Forelimb muscle (tissue), 1 donor: Measurements from ENCODE around the gene RAB44. TPM values are rescaled to one million over a fixed set of nuclear protein-coding genes. Genes with fewer than 3 reads are reported as not detected.

Experiments
- DNase-seq: peaks from one replicate; pipeline ENCODE4 v3.0.0-alpha.2; 2013; ENCODE audit warnings: low read depth
- polyA plus RNA-seq: library from polyadenylated mRNA; unstranded; fragments of 120-200 nt; gene quantifications from one replicate; pipeline ENCODE4 v1.2.1, GENCODE V29; 2013; ENCODE audit not compliant: insufficient read length

The RAB44 gene
- polyA plus RNA-seq, 1 donor: 0.05 TPM

- DNase-seq: no peak
These were observed 54.7 kb downstream of the RAB44 start for GRCh38 chr6:36752187-36752885.

GRCh38 chr6:36752886-36753506 is 55.4 kb downstream of the RAB44 start:
- DNase-seq: no peak

GRCh38 chr6:36753671-36754405 is 56.2 kb downstream of the RAB44 start:
- DNase-seq: no peak

GRCh38 chr6:36754582-36755434 is 57.2 kb downstream of the RAB44 start:
- no peak for DNase-seq

GRCh38 chr6:36755435-36756348 is 58.1 kb downstream of the RAB44 start:
- no peak for DNase-seq

GRCh38 chr6:36756786-36757185 is 59.2 kb downstream of the RAB44 start:
- no peak for DNase-seq

- DNase-seq: no peak
These were observed 59.6 kb downstream of the RAB44 start for GRCh38 chr6:36757206-36757605.

GRCh38 chr6:36757943-36758508 is 60.4 kb downstream of the RAB44 start:
- no peak for DNase-seq

- DNase-seq: no peak
These were observed 61.0 kb downstream of the RAB44 start for GRCh38 chr6:36758516-36759147.

- no peak for DNase-seq
These were observed 61.6 kb downstream of the RAB44 start for GRCh38 chr6:36759148-36759759.

GRCh38 chr6:36760685-36761435 is 63.2 kb downstream of the RAB44 start:
- no peak for DNase-seq

- DNase-seq: no peak
These were observed 64.5 kb downstream of the RAB44 start for GRCh38 chr6:36762123-36762522.

GRCh38 chr6:36765190-36765589 is 67.6 kb downstream of the RAB44 start:
- no peak for DNase-seq

- no peak for DNase-seq
These were observed 68.2 kb downstream of the RAB44 start for GRCh38 chr6:36765594-36766398.

- no peak for DNase-seq
These were observed 68.8 kb downstream of the RAB44 start for GRCh38 chr6:36766399-36766945.

GRCh38 chr6:36769183-36769675 is 71.6 kb downstream of the RAB44 start:
- no peak for DNase-seq
